CD14-positive monocyte (primary cell): Measurements from ENCODE around the gene TSPAN7. TPM values are rescaled to one million over a fixed set of nuclear protein-coding genes. Genes with fewer than 3 reads are reported as not detected.

Source experiments
- DNase-seq, 3 donors: peaks; one replicate each; pipeline ENCODE4 v3.0.0-alpha.2; 2011 to 2022
- H2AFZ ChIP-seq: 2 replicates; pipeline ENCODE4 v1.6.0; 2012; ENCODE audit warnings: mild to moderate bottlenecking, low read depth, low read length, inconsistent platforms; ENCODE audit not compliant: insufficient read depth, poor library complexity, severe bottlenecking
- H3K27ac ChIP-seq, 2 donors: 1 replicate in 1 of 2; 2 replicates in 1 of 2; pipeline ENCODE4 v1.5.1; 2012 to 2013; ENCODE audit warnings: low read length in 2 of 2, control low read depth in 1 of 2, inconsistent platforms in 1 of 2, low read depth in 1 of 2, mild to moderate bottlenecking in 1 of 2
- H3K27me3 ChIP-seq, 2 donors: one replicate each; pipeline versions ENCODE4 v1.6.0 to v1.6.1; 2011 to 2013; ENCODE audit warnings: low read length in 2 of 2; ENCODE audit not compliant: control insufficient read depth in 2 of 2, insufficient read depth in 2 of 2
- H3K36me3 ChIP-seq, 2 donors: replicated peaks in 1 of 2; 1 replicate in 1 of 2; 2 replicates in 1 of 2; pipeline versions ENCODE4 v1.5.1 to v1.6.1; 2012 to 2013; ENCODE audit warnings: low read length in 2 of 2, control low read depth in 1 of 2, inconsistent platforms in 1 of 2, mild to moderate bottlenecking in 1 of 2; ENCODE audit not compliant: insufficient read depth in 2 of 2, control insufficient read depth in 1 of 2
- H3K4me1 ChIP-seq, 2 donors: 1 replicate in 1 of 2; 2 replicates in 1 of 2; pipeline versions ENCODE4 v1.5.1 to v1.6.1; 2012 to 2013; ENCODE audit warnings: low read length in 2 of 2, control low read depth in 1 of 2, inconsistent platforms in 1 of 2, mild to moderate bottlenecking in 1 of 2, moderate library complexity in 1 of 2; ENCODE audit not compliant: insufficient read depth in 2 of 2, control insufficient read depth in 1 of 2
- H3K4me2 ChIP-seq: replicated peaks from 2 replicates; pipeline ENCODE3; 2012; ENCODE audit warnings: low read length, moderate library complexity, mild to moderate bottlenecking; ENCODE audit not compliant: poor library complexity, severe bottlenecking; ENCODE audit errors: extremely low read depth
- H3K4me3 ChIP-seq, 3 experiments: fragments of 200-600 bp in 1 of 3; sonication (generic) in 1 of 3; replicated peaks in 1 of 3; 1 replicate in 2 of 3; 2 replicates in 1 of 3; pipeline ENCODE4 v1.5.1; 2011 to 2013; ENCODE audit warnings: low read length in 3 of 3, mild to moderate bottlenecking in 3 of 3, control low read depth in 2 of 3, low read depth in 2 of 3, inconsistent platforms in 1 of 3, moderate library complexity in 1 of 3
- H3K79me2 ChIP-seq: 2 replicates; pipeline ENCODE4 v1.6.0; 2012; ENCODE audit warnings: mild to moderate bottlenecking, control low read depth, inconsistent platforms, low read length, moderate library complexity; ENCODE audit not compliant: insufficient read depth
- H3K9ac ChIP-seq: 2 replicates; pipeline ENCODE4 v1.6.0; 2017; ENCODE audit warnings: low read length, mild to moderate bottlenecking; ENCODE audit not compliant: insufficient read depth, poor library complexity, severe bottlenecking
- H3K9me3 ChIP-seq, 2 donors: replicated peaks in 1 of 2; 1 replicate in 1 of 2; 2 replicates in 1 of 2; pipeline versions ENCODE4 v1.5.1 to v1.6.1; 2012 to 2013; ENCODE audit warnings: low read length in 2 of 2, control low read depth in 1 of 2; ENCODE audit not compliant: control insufficient read depth in 1 of 2, insufficient read depth in 1 of 2
- H4K20me1 ChIP-seq: 2 replicates; pipeline ENCODE4 v1.6.0; 2012; ENCODE audit warnings: mild to moderate bottlenecking, low read length, control low read depth, moderate library complexity; ENCODE audit not compliant: insufficient read depth
- H3K27ac Mint-ChIP-seq, 7 donors: one replicate each; pipeline ENCODE4 v1.8.0; 2020; ENCODE audit warnings: mild to moderate bottlenecking in 7 of 7, mixed read lengths in 7 of 7, moderate library complexity in 6 of 7, inconsistent platforms in 2 of 7
- H3K27me3 Mint-ChIP-seq, 3 donors: one replicate each; pipeline ENCODE4 v1.8.0; 2021 to 2022; ENCODE audit warnings: low read depth in 3 of 3, mild to moderate bottlenecking in 3 of 3, mixed read lengths in 3 of 3, moderate library complexity in 3 of 3, inconsistent platforms in 1 of 3
- H3K36me3 Mint-ChIP-seq, 2 donors: one replicate each; pipeline ENCODE4 v1.8.0; 2020; ENCODE audit warnings: mixed read lengths in 2 of 2, inconsistent platforms in 1 of 2, mild to moderate bottlenecking in 1 of 2
- H3K4me1 Mint-ChIP-seq: one replicate; pipeline ENCODE4 v1.8.0; 2020; ENCODE audit warnings: mild to moderate bottlenecking, mixed read lengths
- H3K4me3 Mint-ChIP-seq, 2 donors: one replicate each; pipeline ENCODE4 v1.8.0; 2020; ENCODE audit warnings: mild to moderate bottlenecking in 2 of 2, mixed read lengths in 2 of 2, moderate library complexity in 1 of 2
- H3K9me3 Mint-ChIP-seq, 7 donors: one replicate each; pipeline ENCODE4 v1.8.0; 2020 to 2022; ENCODE audit warnings: mixed read lengths in 7 of 7, mild to moderate bottlenecking in 6 of 7, moderate library complexity in 6 of 7, inconsistent platforms in 2 of 7
- WGBS: methylation state at CpG from one replicate; pipeline ENCODE4 v1.1.5; 2013; ENCODE audit warnings: missing lambda C conversion rate; ENCODE audit not compliant: insufficient coverage; 5-methylcytosine and 5-hydroxymethylcytosine counted together
- intact Hi-C, 2 donors: fragments of 100-400 bp; cut with micrococcal nuclease; formaldehyde crosslinking; loops; one replicate each; pipeline versions ENCODE4 v1.15.0 to v1.15.1; 2023
- polyA plus RNA-seq, 3 donors: library from polyadenylated mRNA; depleted of rRNA in 1 of 3; unstranded in 2 of 3; stranded (reverse) in 1 of 3; fragments of 300-500 nt in 2 of 3; fragments of >200 nt in 1 of 3; fragmentation: Illumina TruSeq in 2 of 3; gene quantifications; 1 replicate in 2 of 3; 2 replicates in 1 of 3; pipeline ENCODE4 v1.2.3, GENCODE V29; 2012 to 2021
- TF ChIP-seq, protein P1 (sequence below): fragments of 200-600 bp; IDR thresholded peaks from one replicate; pipeline ENCODE4 v1.8.0; 2022; ENCODE audit warnings: antibody characterized with exemption, mild to moderate bottlenecking

The TSPAN7 gene
- polyA plus RNA-seq, 3 donors = not detected

DNA sequence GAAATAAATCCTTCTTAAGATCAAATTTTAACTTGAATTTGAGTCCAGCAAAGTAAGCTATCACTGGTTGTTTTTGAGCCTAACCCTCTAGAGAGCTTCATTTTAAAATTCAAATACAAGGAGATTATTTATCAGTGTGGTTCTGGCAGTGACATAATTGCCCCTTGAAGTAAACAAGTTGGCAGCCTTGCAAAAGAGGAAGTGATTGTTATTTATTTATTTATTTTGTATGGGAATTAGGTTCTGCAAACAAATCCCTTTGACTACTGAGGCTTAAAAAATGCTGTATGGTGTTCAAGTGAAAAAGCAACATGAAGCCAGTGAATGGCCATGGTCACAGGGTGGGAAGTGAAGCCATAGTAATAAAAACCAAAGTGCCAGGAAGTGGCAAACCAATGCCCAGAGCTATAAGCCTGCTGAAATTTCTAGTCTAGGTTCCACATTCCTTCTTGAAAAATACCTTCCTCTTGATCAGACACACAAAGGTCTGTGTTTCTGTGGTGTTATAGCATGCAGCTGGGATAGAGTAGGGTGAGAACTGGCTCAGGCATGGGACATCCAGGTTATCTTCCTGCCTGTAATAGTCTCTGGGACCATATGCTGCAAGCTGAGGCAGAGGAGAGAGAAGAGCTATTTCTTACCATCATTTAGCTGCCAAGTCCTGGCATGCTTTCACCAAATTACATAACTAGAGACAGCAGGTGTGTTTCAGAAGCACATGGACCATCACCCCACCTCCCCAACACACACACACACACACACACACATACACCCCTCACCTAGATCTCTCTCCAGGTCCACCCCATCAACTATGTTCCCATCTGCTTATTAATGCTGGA lies 47.1 kb upstream of the TSPAN7 start:
- no peak overlapping the region for H2AFZ ChIP-seq
- no peaks in the 10 kb centered on the region for H3K9me3 Mint-ChIP-seq
- H3K9me3 ChIP-seq = no peaks in the 10 kb centered on the region
- H3K4me1 Mint-ChIP-seq = peaks cover 11% of the 10 kb centered on the region
- H3K36me3 ChIP-seq = no peaks in the 10 kb centered on the region
- H3K27me3 Mint-ChIP-seq = peaks cover 0 to 3% (median 1%) of the 10 kb centered on the region in 3 donors
- H3K9ac ChIP-seq = no peak overlapping the region
- no peaks in the 10 kb centered on the region for H3K27me3 ChIP-seq
- TF ChIP-seq, protein P1, sequence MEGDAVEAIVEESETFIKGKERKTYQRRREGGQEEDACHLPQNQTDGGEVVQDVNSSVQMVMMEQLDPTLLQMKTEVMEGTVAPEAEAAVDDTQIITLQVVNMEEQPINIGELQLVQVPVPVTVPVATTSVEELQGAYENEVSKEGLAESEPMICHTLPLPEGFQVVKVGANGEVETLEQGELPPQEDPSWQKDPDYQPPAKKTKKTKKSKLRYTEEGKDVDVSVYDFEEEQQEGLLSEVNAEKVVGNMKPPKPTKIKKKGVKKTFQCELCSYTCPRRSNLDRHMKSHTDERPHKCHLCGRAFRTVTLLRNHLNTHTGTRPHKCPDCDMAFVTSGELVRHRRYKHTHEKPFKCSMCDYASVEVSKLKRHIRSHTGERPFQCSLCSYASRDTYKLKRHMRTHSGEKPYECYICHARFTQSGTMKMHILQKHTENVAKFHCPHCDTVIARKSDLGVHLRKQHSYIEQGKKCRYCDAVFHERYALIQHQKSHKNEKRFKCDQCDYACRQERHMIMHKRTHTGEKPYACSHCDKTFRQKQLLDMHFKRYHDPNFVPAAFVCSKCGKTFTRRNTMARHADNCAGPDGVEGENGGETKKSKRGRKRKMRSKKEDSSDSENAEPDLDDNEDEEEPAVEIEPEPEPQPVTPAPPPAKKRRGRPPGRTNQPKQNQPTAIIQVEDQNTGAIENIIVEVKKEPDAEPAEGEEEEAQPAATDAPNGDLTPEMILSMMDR = no peak
- no peak overlapping the region for H3K27ac Mint-ChIP-seq
- intact Hi-C loops = no loop called here
- no peak overlapping the region for H3K4me3 Mint-ChIP-seq
- no peak overlapping the region for H3K4me3 ChIP-seq
- H4K20me1 ChIP-seq = no peaks in the 10 kb centered on the region
- H3K79me2 ChIP-seq = no peaks in the 10 kb centered on the region
- H3K4me2 ChIP-seq = no peak overlapping the region
- no peaks in the 10 kb centered on the region for H3K36me3 Mint-ChIP-seq
- H3K4me1 ChIP-seq = peaks cover 0 to 5% of the 10 kb centered on the region in 2 donors
- no peak overlapping the region for H3K27ac ChIP-seq
- DNase-seq = peak in 1 of 3 donors; percentile 1

DNA sequence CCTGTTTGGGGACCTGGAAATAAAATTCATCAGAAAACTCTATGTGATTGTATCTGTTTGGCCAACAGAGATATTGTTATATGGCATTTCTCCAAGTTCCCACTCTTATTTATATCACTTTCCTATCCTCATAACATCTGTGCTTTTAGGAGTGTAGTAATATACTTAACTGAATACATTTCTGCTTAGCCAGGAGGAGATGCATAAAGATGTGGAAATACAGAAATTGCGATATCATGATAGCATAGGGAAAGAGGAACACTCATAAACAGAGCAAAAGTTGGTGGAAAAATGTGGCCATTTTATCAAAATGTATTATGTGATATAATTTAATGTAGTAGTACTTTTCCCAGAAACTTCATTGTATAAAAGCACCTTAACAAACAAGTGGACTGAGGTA lies 46.1 kb upstream of the TSPAN7 start:
- no peaks in the 10 kb centered on the region for H3K36me3 ChIP-seq
- no peak overlapping the region for H3K4me3 Mint-ChIP-seq
- intact Hi-C loops = no loop called here
- H3K4me1 ChIP-seq = peaks cover 0 to 5% of the 10 kb centered on the region in 2 donors
- H3K9me3 Mint-ChIP-seq = no peaks in the 10 kb centered on the region
- H3K27me3 ChIP-seq = no peaks in the 10 kb centered on the region
- H3K79me2 ChIP-seq = no peaks in the 10 kb centered on the region
- H3K4me1 Mint-ChIP-seq = peaks cover 11% of the 10 kb centered on the region
- H3K36me3 Mint-ChIP-seq = no peaks in the 10 kb centered on the region
- H3K27me3 Mint-ChIP-seq = peaks cover 0 to 3% (median 1%) of the 10 kb centered on the region in 3 donors
- no peak overlapping the region for H3K4me3 ChIP-seq
- no peak overlapping the region for H3K9ac ChIP-seq
- no peak overlapping the region for H3K27ac Mint-ChIP-seq
- DNase-seq = peak in 1 of 3 donors; percentile 3
- H2AFZ ChIP-seq = no peak overlapping the region
- H3K4me2 ChIP-seq = no peak overlapping the region
- no peak overlapping the region for H3K27ac ChIP-seq
- WGBS = no CpG with 5 or more reads among the region's 1 CpG
- no peaks in the 10 kb centered on the region for H4K20me1 ChIP-seq
- H3K9me3 ChIP-seq = no peaks in the 10 kb centered on the region
- TF ChIP-seq, protein P1 = no peak
